ENCODE results near the gene GIMAP6. TPM values are rescaled to one million over a fixed set of nuclear protein-coding genes. Genes with fewer than 3 reads are reported as not detected.

The GIMAP6 gene
- total and polyA plus RNA-seq, 2 of the 8 experiments (the other 6 are each of a cell fraction or from before 2014, with no cell fraction given), result not detected

DNA sequence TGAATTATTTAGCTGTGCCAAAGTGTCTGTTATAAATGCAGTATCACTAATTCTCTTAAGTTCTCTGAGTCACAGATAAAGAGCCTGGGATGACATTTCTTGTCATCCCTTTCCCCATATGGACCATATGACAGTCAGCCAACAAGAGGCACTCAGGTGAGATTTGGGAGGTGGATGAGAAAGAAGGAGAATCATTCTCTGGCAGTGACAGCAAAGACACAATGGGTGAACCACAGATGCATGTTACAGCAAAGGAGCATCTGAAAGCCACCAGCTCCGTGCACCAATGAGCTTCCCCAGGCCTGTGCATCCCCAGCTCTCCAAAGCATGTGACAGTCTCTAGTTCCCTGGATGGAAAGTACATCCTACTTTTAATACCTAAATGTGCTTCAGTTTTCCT, 10.8 kb downstream of the GIMAP6 start:
- TF ChIP-seq POLR2A (IDR thresholded peaks at IDR 0.05; ENCODE audit: control extremely low read depth in 1 of 2, low read depth in 2 of 2, low read length in 2 of 2), result no peak
- no peak for TF ChIP-seq GABPA (IDR thresholded peaks at IDR 0.05; ENCODE audit: borderline replicate concordance, insufficient read depth, low read length)
- TF ChIP-seq SP2 (IDR thresholded peaks at IDR 0.05; ENCODE audit: low read length), result no peak
- no peak for TF ChIP-seq NANOG (IDR thresholded peaks at IDR 0.05; ENCODE audit: insufficient read depth, low read depth, low read length, poor library complexity, severe bottlenecking)
- no peak for TF ChIP-seq FOSL1 (IDR thresholded peaks at IDR 0.05; ENCODE audit: insufficient read depth, low read depth, low read length)
- no peak for TF ChIP-seq NRF1 (IDR thresholded peaks at IDR 0.05; ENCODE audit: low read depth, low read length)
- H3K23ac ChIP-seq (ENCODE audit: insufficient read length), result no peak overlapping the region
- no peak overlapping the region for H4K91ac ChIP-seq (replicated peaks; ENCODE audit: insufficient read length, low read length)
- H4K5ac ChIP-seq (ENCODE audit: insufficient read length, low read depth, low read length), result no peak overlapping the region
- no peak overlapping the region for H4K8ac ChIP-seq (ENCODE audit: extremely low read depth, insufficient read depth, low read length)
- H3K79me2 ChIP-seq (ENCODE audit: control insufficient read depth in 1 of 2, insufficient read depth in 2 of 2, low read length in 2 of 2), result no peaks in the 10 kb centered on the region
- H3K4me3 ChIP-seq (ENCODE audit: extremely low read depth in 1 of 4, insufficient read depth in 2 of 4, low read depth in 3 of 4, low read length in 4 of 4), result no peak overlapping the region
- H2BK5ac ChIP-seq (ENCODE audit: low read depth, low read length), result no peak overlapping the region
- H3K4me1 ChIP-seq (replicated peaks in 1 of 4; ENCODE audit: control insufficient read depth in 3 of 4, insufficient read depth in 4 of 4, low read length in 3 of 4), result no peaks in the 10 kb centered on the region
- H3K4me2 ChIP-seq (ENCODE audit: insufficient read depth in 1 of 2, low read depth in 2 of 2, low read length in 2 of 2), result no peak overlapping the region
- H2AFZ ChIP-seq (ENCODE audit: low read length), result no peak overlapping the region
- H3K56ac ChIP-seq (replicated peaks; ENCODE audit: insufficient read length, low read depth, low read length), result no peak overlapping the region
- H3K9me3 ChIP-seq (ENCODE audit: insufficient read depth in 2 of 2, low read depth in 1 of 2, low read length in 1 of 2), result no peaks in the 10 kb centered on the region
- H2BK20ac ChIP-seq (ENCODE audit: low read length), result no peak overlapping the region
- POLR2A ChIA-PET (ENCODE audit: partially characterized antibody), result interaction anchor here (1.0 kb wide), 1 partner anchor 11 kb away, joined by 3 read pairs; no protein-coding TSS in a partner anchor
- peaks cover 0 to 2% (median 0%) of the 10 kb centered on the region in 4 experiments; a peak in 1 of 7 replicates for H3K27me3 ChIP-seq (replicated peaks in 1 of 4; ENCODE audit: control insufficient read depth in 3 of 4, extremely low read depth in 1 of 4, insufficient read depth in 3 of 4, low read length in 3 of 4)
- no peak for DNase-seq (ENCODE audit: low read depth in 1 of 2, low spot score in 2 of 2)
- CTCF ChIA-PET (ENCODE audit: partially characterized antibody), result no interaction called here
- WGBS, 2 experiments (ENCODE audit: extremely low coverage in 1 of 2, insufficient coverage in 1 of 2, insufficient read length in 1 of 2, insufficient replicate concordance in 2 of 2, low coverage in 1 of 2, low lambda C conversion rate in 2 of 2, missing lambda C conversion rate in 1 of 2), result 78% methylated on average over 1 of the region's 1 CpG; no CpG with 5 or more reads in 1 of the 2 experiments
- no peak overlapping the region for H3K9ac ChIP-seq (replicated peaks in 1 of 4; ENCODE audit: extremely low read depth in 1 of 4, low read depth in 3 of 4, low read length in 3 of 4)
- H2AK5ac ChIP-seq (ENCODE audit: low read depth, low read length), result no peak overlapping the region
- no peak overlapping the region for H3K4ac ChIP-seq (replicated peaks; ENCODE audit: insufficient read length, low read depth, low read length)
- no peak overlapping the region for H3K14ac ChIP-seq (ENCODE audit: insufficient read length)
- no peak overlapping the region for H2BK15ac ChIP-seq (ENCODE audit: low read length)
- FAIRE-seq, result no peak
- no peaks in the 10 kb centered on the region for H3K36me3 ChIP-seq (ENCODE audit: control insufficient read depth in 2 of 4, insufficient read depth in 4 of 4, low read length in 3 of 4)
- no peak overlapping the region for H3K27ac ChIP-seq (ENCODE audit: low read depth, low read length)
- no peaks in the 10 kb centered on the region for H3K23me2 ChIP-seq (ENCODE audit: low read depth, low read length)
- no peak overlapping the region for H3K18ac ChIP-seq (ENCODE audit: extremely low read depth, low read length)
- no peaks in the 10 kb centered on the region for H4K20me1 ChIP-seq (replicated peaks in 1 of 2; ENCODE audit: control insufficient read depth in 1 of 2, insufficient read depth in 2 of 2, low read length in 2 of 2)
- H2BK120ac ChIP-seq (replicated peaks; ENCODE audit: low read depth, low read length), result no peak overlapping the region
- H3K79me1 ChIP-seq (ENCODE audit: low read depth, low read length), result no peaks in the 10 kb centered on the region
- H2BK12ac ChIP-seq (ENCODE audit: low read depth, low read length), result no peak overlapping the region

All from H1 (cell line).